ENCODE data around the gene C22orf15.

Gene C22orf15

DNA sequence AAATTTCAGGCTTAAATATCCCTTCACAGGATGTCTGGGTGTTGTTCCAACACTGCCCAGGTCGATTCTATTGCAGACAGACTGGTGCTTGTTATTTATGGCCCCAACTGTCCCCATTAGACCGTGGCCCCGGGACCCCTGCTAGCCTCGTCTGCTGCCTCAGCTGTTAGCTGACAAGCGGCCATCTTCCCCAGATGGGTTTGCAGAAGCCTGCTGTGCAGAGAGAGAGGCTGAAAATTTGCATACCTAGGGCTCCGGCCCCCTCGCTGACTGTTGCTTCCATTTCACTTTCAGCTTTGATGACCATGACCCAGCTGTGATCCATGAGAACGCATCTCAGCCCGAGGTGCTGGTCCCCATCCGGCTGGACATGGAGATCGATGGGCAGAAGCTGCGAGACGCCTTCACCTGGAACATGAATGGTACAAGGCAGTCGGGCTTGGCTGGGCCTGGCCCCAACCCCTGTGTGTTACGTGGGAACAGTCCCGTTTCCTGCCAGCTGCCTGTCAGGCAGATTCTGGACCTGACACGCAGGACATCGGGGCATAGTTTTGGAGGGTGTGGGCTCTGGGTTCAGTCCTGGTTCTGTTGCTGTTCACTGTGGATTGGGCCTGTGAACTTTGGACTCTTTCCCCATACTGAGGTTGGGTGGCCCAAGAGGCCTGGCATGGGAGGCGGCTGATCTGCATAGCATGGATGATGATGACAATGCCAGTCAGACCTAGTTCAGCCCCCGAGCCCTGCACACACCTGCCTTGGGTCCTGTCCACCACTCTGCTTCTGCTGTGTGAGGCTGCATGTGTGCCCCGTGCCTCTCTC is 40.4 kb downstream of the C22orf15 start:
- Mint-ChIP-seq H3K27me3 (no peaks in the 10 kb centered on the region), H3K4me3 (no peak overlapping the region), H3K4me1 (ENCODE audit: low read depth) (peaks cover 15% of the 10 kb centered on the region), H3K36me3 (ENCODE audit: low read depth) (peaks cover 66% of the 10 kb centered on the region), H3K27ac (no peak overlapping the region), H3K9me3 (no peaks in the 10 kb centered on the region)

DNA sequence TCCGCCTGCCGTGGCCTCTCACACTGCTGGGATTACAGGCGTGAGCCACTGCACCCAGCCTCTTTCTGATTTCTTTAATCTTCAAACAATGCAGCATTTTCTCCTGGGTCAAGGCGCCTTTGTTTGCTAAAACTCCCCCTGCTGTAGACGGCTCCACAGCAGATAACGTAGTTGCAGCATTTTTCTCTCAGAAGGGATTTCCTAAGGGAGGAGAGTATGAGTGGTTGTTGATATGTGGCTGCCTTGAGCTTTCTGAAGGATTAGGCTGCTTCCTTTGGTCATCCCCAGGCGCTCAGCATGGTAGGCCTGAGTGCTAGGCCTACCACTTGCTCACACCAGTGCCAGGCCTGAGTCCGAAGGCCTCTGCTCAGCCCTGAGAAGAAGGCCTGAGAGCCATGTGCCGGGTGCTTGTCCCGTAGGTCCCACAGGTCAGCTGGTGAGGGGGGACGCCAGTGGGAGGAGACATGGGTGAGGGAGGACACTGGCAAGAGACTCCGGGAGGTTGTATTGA is 42.0 kb downstream of the C22orf15 start:
- Mint-ChIP-seq H3K9me3 (no peaks in the 10 kb centered on the region), H3K4me3 (no peak overlapping the region), H3K27ac (no peak overlapping the region), H3K4me1 (ENCODE audit: low read depth) (peaks cover 15% of the 10 kb centered on the region), H3K27me3 (no peaks in the 10 kb centered on the region), H3K36me3 (ENCODE audit: low read depth) (peaks cover 59% of the 10 kb centered on the region)

DNA sequence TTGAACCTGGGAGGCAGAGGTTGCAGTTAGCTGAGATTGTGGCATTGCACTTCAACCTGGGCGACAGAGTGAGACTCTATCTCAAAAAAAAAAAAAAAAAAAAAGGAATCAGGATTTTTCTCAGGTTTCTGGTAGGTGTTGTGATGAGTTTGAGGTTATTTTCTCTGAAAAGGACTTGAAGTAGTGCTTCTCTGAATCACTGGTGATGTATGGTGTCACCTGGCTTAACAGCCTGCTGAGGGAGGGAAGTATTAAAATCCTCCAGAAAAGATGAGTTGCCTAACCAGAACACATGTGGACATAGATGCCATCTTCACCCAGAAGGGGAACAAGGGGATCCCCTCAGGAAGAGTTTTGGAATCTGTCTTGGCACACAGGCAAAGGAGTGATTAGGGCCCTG is 44.0 kb downstream of the C22orf15 start:
- Mint-ChIP-seq H3K36me3 (ENCODE audit: low read depth) (peaks cover 56% of the 10 kb centered on the region), H3K27me3 (no peaks in the 10 kb centered on the region), H3K4me3 (no peak overlapping the region), H3K4me1 (ENCODE audit: low read depth) (peaks cover 4% of the 10 kb centered on the region), H3K27ac (no peak overlapping the region), H3K9me3 (no peaks in the 10 kb centered on the region)

GRCh38 chr22:23812378-23812777 is 49.6 kb downstream of the C22orf15 start:
- Mint-ChIP-seq H3K36me3 (ENCODE audit: low read depth) (peaks cover 49% of the 10 kb centered on the region), H3K9me3 (no peaks in the 10 kb centered on the region), H3K27me3 (no peaks in the 10 kb centered on the region), H3K4me1 (ENCODE audit: low read depth) (no peaks in the 10 kb centered on the region), H3K27ac (no peak overlapping the region), H3K4me3 (no peak overlapping the region)

Measured in stimulated activated naive CD8-positive, alpha-beta T cell treated with anti-CD3 and anti-CD28 coated beads, Interleukin-15, Interleukin-2, amounts not matched to agents 100 ng/mL and 50 ng/mL, for 24 hours (primary cell).